Neuronal stem cell (in vitro differentiated cells): ENCODE results near the gene LDB2.

Experiments
- DNase-seq: peaks from one replicate; pipeline ENCODE4 v3.0.0-alpha.2; 2013; ENCODE audit warnings: low spot score
- H2AFZ ChIP-seq: one replicate; pipeline ENCODE4 v1.6.1; 2013; ENCODE audit warnings: mild to moderate bottlenecking, low read length, inconsistent platforms
- H2AK5ac ChIP-seq: 2 replicates; pipeline ENCODE4 v1.6.1; 2013; ENCODE audit warnings: low read depth, mild to moderate bottlenecking, inconsistent platforms, low read length, moderate library complexity, mixed read lengths
- H2BK120ac ChIP-seq: 2 replicates; pipeline ENCODE4 v1.6.1; 2013; ENCODE audit warnings: low read depth, mild to moderate bottlenecking, inconsistent platforms, low read length, moderate library complexity, mixed read lengths
- H2BK12ac ChIP-seq: one replicate; pipeline ENCODE4 v1.6.1; 2013; ENCODE audit warnings: low read length, inconsistent platforms
- H2BK15ac ChIP-seq: 2 replicates; pipeline ENCODE4 v1.6.1; 2013; ENCODE audit warnings: mild to moderate bottlenecking, low read length, inconsistent platforms, mixed read lengths
- H2BK5ac ChIP-seq: one replicate; pipeline ENCODE4 v1.6.1; 2013; ENCODE audit warnings: inconsistent platforms, mild to moderate bottlenecking, low read length, moderate library complexity
- H3K14ac ChIP-seq: one replicate; pipeline ENCODE4 v1.6.1; 2013; ENCODE audit warnings: low read length, inconsistent platforms
- H3K18ac ChIP-seq: 2 replicates; pipeline ENCODE4 v1.6.1; 2013; ENCODE audit warnings: low read length, inconsistent platforms
- H3K23ac ChIP-seq: 2 replicates; pipeline ENCODE4 v1.6.1; 2013; ENCODE audit warnings: low read depth, mild to moderate bottlenecking, mixed read lengths, low read length, inconsistent platforms; ENCODE audit not compliant: poor library complexity
- H3K27ac ChIP-seq: replicated peaks from 3 replicates; pipeline ENCODE4 v1.5.1; 2013; ENCODE audit warnings: low read length, inconsistent platforms
- H3K27me3 ChIP-seq, 3 experiments: 2 replicates each; pipeline ENCODE4 v1.6.1; 2013; ENCODE audit warnings: low read length in 3 of 3, mild to moderate bottlenecking in 2 of 3, inconsistent platforms in 1 of 3, low read depth in 1 of 3, mixed read lengths in 1 of 3, moderate library complexity in 1 of 3; ENCODE audit not compliant: control insufficient read depth in 3 of 3, insufficient read depth in 3 of 3
- H3K36me3 ChIP-seq, 2 donors: replicated peaks in 1 of 2; 2 replicates each; pipeline ENCODE4 v1.6.1; 2013; ENCODE audit warnings: low read length in 2 of 2; ENCODE audit not compliant: control insufficient read depth in 2 of 2, insufficient read depth in 2 of 2
- H3K4ac ChIP-seq: 2 replicates; pipeline ENCODE4 v1.6.1; 2013; ENCODE audit warnings: inconsistent platforms, mild to moderate bottlenecking, low read length, moderate library complexity
- H3K4me1 ChIP-seq, 2 donors: 1 replicate in 1 of 2; 2 replicates in 1 of 2; pipeline ENCODE4 v1.6.1; 2013; ENCODE audit warnings: low read length in 2 of 2, low read depth in 1 of 2; ENCODE audit not compliant: control insufficient read depth in 2 of 2, insufficient read depth in 1 of 2
- H3K4me2 ChIP-seq: one replicate; pipeline ENCODE4 v1.6.1; 2013; ENCODE audit warnings: mild to moderate bottlenecking, low read length, inconsistent platforms; ENCODE audit not compliant: insufficient read depth, poor library complexity, severe bottlenecking
- H3K4me3 ChIP-seq, 2 donors: 2 replicates each; pipeline ENCODE4 v1.5.1; 2013; ENCODE audit warnings: low read length in 2 of 2, mild to moderate bottlenecking in 2 of 2, inconsistent platforms in 1 of 2, moderate library complexity in 1 of 2
- H3K79me1 ChIP-seq: one replicate; pipeline ENCODE4 v1.6.1; 2013; ENCODE audit warnings: low read depth, mild to moderate bottlenecking, inconsistent platforms, low read length, moderate library complexity
- H3K9ac ChIP-seq: one replicate; pipeline ENCODE4 v1.6.1; 2013; ENCODE audit warnings: mild to moderate bottlenecking, low read depth, low read length, inconsistent platforms; ENCODE audit not compliant: poor library complexity
- H3K9me3 ChIP-seq, 2 donors: replicated peaks in 1 of 2; 2 replicates each; pipeline versions ENCODE3 to v1.6.1; 2013; ENCODE audit warnings: low read length in 2 of 2, mild to moderate bottlenecking in 2 of 2, inconsistent platforms in 1 of 2, low read depth in 1 of 2, mixed read lengths in 1 of 2, moderate library complexity in 1 of 2; ENCODE audit not compliant: control insufficient read depth in 2 of 2, insufficient read depth in 1 of 2
- H4K8ac ChIP-seq: one replicate; pipeline ENCODE4 v1.6.1; 2013; ENCODE audit warnings: low read depth, mild to moderate bottlenecking, inconsistent platforms, low read length, moderate library complexity
- H4K91ac ChIP-seq: one replicate; pipeline ENCODE4 v1.6.1; 2013; ENCODE audit warnings: low read length, low read depth, mild to moderate bottlenecking, inconsistent platforms; ENCODE audit not compliant: poor library complexity
- WGBS, 2 donors: extraction: QIAGEN DNeasy Blood & Tissue Kit; methylation state at CpG; one replicate each; pipeline ENCODE4 v1.1.7; 2013; ENCODE audit warnings: missing lambda C conversion rate in 2 of 2, mixed read lengths in 1 of 2; ENCODE audit not compliant: insufficient read length in 2 of 2, insufficient replicate concordance in 1 of 2; ENCODE audit errors: extremely low coverage in 2 of 2; 5-methylcytosine and 5-hydroxymethylcytosine counted together

LDB2 gene

GRCh38 chr4:16731776-16732380 lies 166.6 kb downstream of the LDB2 start:
- Histone ChIP-seq H3K79me1 (no peaks in the 10 kb centered on the region), H3K4ac (no peak overlapping the region), H3K4me3 (no peak overlapping the region), H3K27me3 (no peaks in the 10 kb centered on the region), H2BK5ac (no peak overlapping the region), H3K14ac (no peak overlapping the region), H2AK5ac (no peak overlapping the region), H3K27ac (no peak overlapping the region), H3K4me1 (peaks cover 4 to 13% of the 10 kb centered on the region in 2 donors), H2BK15ac (no peak overlapping the region), H4K91ac (no peak overlapping the region), H3K36me3 (no peaks in the 10 kb centered on the region), H3K9ac (no peak overlapping the region), H3K9me3 (peaks cover 0 to 3% of the 10 kb centered on the region in 2 donors), H2BK12ac (no peak overlapping the region), H4K8ac (no peak overlapping the region), H3K23ac (no peak overlapping the region), H2AFZ (no peak overlapping the region), H3K18ac (no peak overlapping the region), H3K4me2 (no peak overlapping the region), H2BK120ac (no peak overlapping the region)
- WGBS, 2 donors, result no CpG with 5 or more reads among the region's 3 CpGs
- no peak for DNase-seq

- H3K27me3 ChIP-seq, result no peaks in the 10 kb centered on the region
- H3K79me1 ChIP-seq, result no peaks in the 10 kb centered on the region
- H3K4me2 ChIP-seq, result no peak overlapping the region
- no peak overlapping the region for H4K91ac ChIP-seq
- peaks cover 4 to 13% of the 10 kb centered on the region in 2 donors for H3K4me1 ChIP-seq
- H2AFZ ChIP-seq, result no peak overlapping the region
- H3K9ac ChIP-seq, result no peak overlapping the region
- no peak overlapping the region for H2BK12ac ChIP-seq
- H2BK15ac ChIP-seq, result no peak overlapping the region
- no peak overlapping the region for H4K8ac ChIP-seq
- H3K18ac ChIP-seq, result no peak overlapping the region
- H3K23ac ChIP-seq, result no peak overlapping the region
- H3K4me3 ChIP-seq, result no peak overlapping the region
- H3K9me3 ChIP-seq, result peaks cover 0 to 3% of the 10 kb centered on the region in 2 donors
- no peak overlapping the region for H2AK5ac ChIP-seq
- no CpG with 5 or more reads among the region's 3 CpGs for WGBS, 2 donors
- no peak for DNase-seq
- H3K4ac ChIP-seq, result no peak overlapping the region
- H3K36me3 ChIP-seq, result no peaks in the 10 kb centered on the region
- H3K14ac ChIP-seq, result no peak overlapping the region
- no peak overlapping the region for H2BK5ac ChIP-seq
- no peak overlapping the region for H2BK120ac ChIP-seq
- no peak overlapping the region for H3K27ac ChIP-seq
Observed at GRCh38 chr4:16730522-16731205, 167.8 kb downstream of the LDB2 start.

GRCh38 chr4:16729336-16729735 lies 169.1 kb downstream of the LDB2 start:
- Histone ChIP-seq H2BK12ac (no peak overlapping the region), H3K27ac (no peak overlapping the region), H4K8ac (no peak overlapping the region), H2BK5ac (no peak overlapping the region), H2BK120ac (no peak overlapping the region), H3K9me3 (peaks cover 0 to 3% of the 10 kb centered on the region in 2 donors), H3K27me3 (no peaks in the 10 kb centered on the region), H3K36me3 (no peaks in the 10 kb centered on the region), H3K23ac (no peak overlapping the region), H3K79me1 (no peaks in the 10 kb centered on the region), H3K4me2 (no peak overlapping the region), H2AFZ (peak overlapping the region; percentile 73), H3K4me1 (peaks cover 4 to 13% of the 10 kb centered on the region in 2 donors), H2AK5ac (no peak overlapping the region), H3K4me3 (no peak overlapping the region), H4K91ac (no peak overlapping the region), H3K9ac (no peak overlapping the region), H3K4ac (no peak overlapping the region), H3K18ac (no peak overlapping the region), H3K14ac (no peak overlapping the region), H2BK15ac (no peak overlapping the region)
- DNase-seq, result no peak
- no CpG with 5 or more reads among the region's 7 CpGs for WGBS, 2 donors

GRCh38 chr4:16728849-16729248 lies 169.6 kb downstream of the LDB2 start:
- H3K4me2 ChIP-seq, result no peak overlapping the region
- H3K4me3 ChIP-seq, result no peak overlapping the region

More at GRCh38 chr4:16728849-16729248, 169.6 kb downstream of the LDB2 start:
- Histone ChIP-seq H2AK5ac (no peak overlapping the region), H4K8ac (no peak overlapping the region), H2BK120ac (no peak overlapping the region), H3K4me1 (peaks cover 4 to 13% of the 10 kb centered on the region in 2 donors), H3K79me1 (no peaks in the 10 kb centered on the region), H3K14ac (no peak overlapping the region), H3K18ac (no peak overlapping the region), H2BK12ac (no peak overlapping the region), H3K9me3 (peaks cover 0 to 3% of the 10 kb centered on the region in 2 donors), H3K27ac (no peak overlapping the region), H3K27me3 (no peaks in the 10 kb centered on the region), H2BK15ac (no peak overlapping the region), H2BK5ac (no peak overlapping the region), H4K91ac (no peak overlapping the region), H3K4ac (no peak overlapping the region), H2AFZ (peak overlapping the region; percentile 73), H3K23ac (no peak overlapping the region), H3K9ac (no peak overlapping the region), H3K36me3 (no peaks in the 10 kb centered on the region)
- no peak for DNase-seq
- no CpG with 5 or more reads among the region's 2 CpGs for WGBS, 2 donors
